ENCODE results near the gene GBP4. TPM values are rescaled to one million over a fixed set of nuclear protein-coding genes. Genes with fewer than 3 reads are reported as not detected.

Gene GBP4
- total RNA-seq, 4 donors from 2014 or later, result 1.00 to 3.8 (median 2.5) TPM; not detected in 1

DNA sequence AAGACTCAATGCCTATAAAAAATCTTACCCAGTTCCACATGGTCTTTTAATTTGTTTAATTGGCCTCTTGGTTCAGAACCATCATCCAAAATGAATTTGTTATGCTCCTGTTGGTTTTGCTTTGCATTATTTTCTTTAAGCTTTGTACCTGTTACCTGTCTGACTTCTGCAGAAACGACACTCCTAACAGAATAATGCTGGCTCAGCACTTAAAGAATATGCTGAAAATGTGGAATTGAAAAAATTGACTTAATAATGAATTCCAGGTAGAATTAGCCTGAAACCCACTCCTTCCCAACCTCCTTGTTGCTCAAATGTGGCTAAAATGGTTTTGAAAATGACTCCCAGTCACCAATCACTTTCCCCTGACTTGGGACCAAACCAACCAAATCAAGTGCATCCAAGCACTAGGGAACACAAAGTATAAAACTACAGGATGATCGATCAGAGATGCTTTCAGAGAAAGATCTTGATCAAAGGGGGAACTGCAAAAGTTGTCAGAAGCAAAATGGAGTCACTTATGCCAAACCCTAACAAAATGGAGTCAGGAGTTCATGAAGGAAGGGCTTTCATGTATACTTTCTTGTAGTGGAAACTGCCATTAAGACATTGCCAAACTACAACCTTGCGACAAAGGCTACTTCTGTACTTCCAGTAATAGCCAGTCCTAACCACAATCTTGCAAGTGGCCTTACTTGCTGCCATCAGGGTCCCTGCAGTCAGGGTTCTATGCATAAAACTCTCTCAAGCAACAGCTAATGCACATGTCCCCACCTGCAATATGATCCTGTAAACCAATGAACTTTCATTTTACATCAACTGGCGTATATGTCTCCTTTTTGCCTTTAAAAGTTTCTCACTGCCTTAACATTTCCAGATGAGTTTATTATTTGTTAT, 28.3 kb downstream of the GBP4 start:
- in situ Hi-C loops (cut with MboI; ENCODE audit: low pct_ligation_motif_present in 1 of 4, low pct_unique_long_range_greater_than_20kb in 1 of 4, low sequenced_read_pairs in 3 of 4), result no loop called here
- Histone ChIP-seq H3K36me3 (no peaks in the 10 kb centered on the region), H3K9me3 (no peaks in the 10 kb centered on the region), H3K4me3 (no peak overlapping the region), H3K27me3 (no peaks in the 10 kb centered on the region), H3K27ac (no peak overlapping the region), H3K4me1 (no peaks in the 10 kb centered on the region)
- intact Hi-C loops (cut with DNase I; ENCODE audit: low total_unique reads), result no loop called here
- TF ChIP-seq POLR2A (IDR thresholded peaks at IDR 0.05) (no peak), EP300 (IDR thresholded peaks at IDR 0.05; ENCODE audit: low read depth) (no peak), POLR2AphosphoS5 (IDR thresholded peaks at IDR 0.05) (no peak)
- TF ChIP-seq, protein P1, sequence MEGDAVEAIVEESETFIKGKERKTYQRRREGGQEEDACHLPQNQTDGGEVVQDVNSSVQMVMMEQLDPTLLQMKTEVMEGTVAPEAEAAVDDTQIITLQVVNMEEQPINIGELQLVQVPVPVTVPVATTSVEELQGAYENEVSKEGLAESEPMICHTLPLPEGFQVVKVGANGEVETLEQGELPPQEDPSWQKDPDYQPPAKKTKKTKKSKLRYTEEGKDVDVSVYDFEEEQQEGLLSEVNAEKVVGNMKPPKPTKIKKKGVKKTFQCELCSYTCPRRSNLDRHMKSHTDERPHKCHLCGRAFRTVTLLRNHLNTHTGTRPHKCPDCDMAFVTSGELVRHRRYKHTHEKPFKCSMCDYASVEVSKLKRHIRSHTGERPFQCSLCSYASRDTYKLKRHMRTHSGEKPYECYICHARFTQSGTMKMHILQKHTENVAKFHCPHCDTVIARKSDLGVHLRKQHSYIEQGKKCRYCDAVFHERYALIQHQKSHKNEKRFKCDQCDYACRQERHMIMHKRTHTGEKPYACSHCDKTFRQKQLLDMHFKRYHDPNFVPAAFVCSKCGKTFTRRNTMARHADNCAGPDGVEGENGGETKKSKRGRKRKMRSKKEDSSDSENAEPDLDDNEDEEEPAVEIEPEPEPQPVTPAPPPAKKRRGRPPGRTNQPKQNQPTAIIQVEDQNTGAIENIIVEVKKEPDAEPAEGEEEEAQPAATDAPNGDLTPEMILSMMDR (IDR thresholded peaks at IDR 0.05), result no peak
- DNase-seq, result no peak
- WGBS, 2 donors (ENCODE audit: low coverage in 1 of 2), result 85 to 95% methylated on average over 3 to 4 of the region's 4 CpGs

DNA sequence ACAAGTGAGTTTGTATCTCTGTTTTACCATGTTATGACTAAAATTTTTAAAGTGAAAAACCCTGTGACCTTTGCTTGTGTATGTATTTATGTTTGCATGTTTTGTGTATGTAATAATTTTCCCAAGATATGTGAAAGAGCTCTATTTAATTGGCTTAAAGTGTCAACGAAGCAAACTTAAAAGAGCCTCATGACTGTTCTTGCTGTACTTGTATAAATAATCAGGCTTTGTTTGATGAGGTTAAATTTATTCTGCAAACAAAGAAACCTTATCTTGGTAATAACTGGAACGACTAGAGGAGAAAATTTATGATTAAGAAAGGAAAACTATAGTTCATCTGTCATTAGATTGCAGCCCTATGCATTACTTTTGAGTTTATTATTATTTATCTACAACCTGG, 29.6 kb downstream of the GBP4 start:
- H3K27ac ChIP-seq, result no peak overlapping the region
- intact Hi-C loops (cut with DNase I; ENCODE audit: low total_unique reads), result no loop called here
- TF ChIP-seq POLR2A (IDR thresholded peaks at IDR 0.05), result no peak
- TF ChIP-seq POLR2AphosphoS5 (IDR thresholded peaks at IDR 0.05), result no peak
- TF ChIP-seq, protein P1 (IDR thresholded peaks at IDR 0.05), result no peak
- TF ChIP-seq EP300 (IDR thresholded peaks at IDR 0.05; ENCODE audit: low read depth), result no peak

DNA sequence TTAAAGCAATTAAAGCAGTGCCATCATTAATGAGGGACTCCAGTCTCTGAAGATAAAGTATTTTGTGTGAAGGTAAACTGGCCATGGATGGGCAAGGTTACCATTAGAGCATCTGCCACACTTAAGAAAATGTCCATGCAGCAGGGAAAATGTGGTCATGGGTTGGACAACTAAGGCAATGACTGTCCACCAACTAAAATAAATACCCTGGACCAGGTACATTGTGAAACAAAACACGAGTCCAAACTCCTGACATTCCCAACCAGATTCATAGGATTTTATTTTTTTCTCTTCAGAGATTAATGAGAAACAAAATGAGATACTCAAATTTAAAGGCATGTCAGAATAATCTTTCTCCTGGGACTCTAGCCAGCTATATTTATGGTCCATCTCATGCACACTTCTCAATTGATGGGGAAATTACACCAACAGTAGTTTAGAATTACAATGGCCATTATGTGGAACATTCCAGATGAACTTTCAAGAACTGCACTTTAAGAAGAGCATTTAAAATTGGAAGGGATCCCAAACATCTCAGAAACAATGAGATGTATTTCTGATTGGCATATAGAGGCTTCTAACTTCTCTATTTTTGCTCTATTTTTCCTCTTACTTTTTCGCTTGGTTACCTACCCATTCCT, 31.0 kb downstream of the GBP4 start:
- Histone ChIP-seq H3K4me1 (no peaks in the 10 kb centered on the region), H3K9me3 (no peaks in the 10 kb centered on the region), H3K4me3 (no peak overlapping the region), H3K27me3 (no peaks in the 10 kb centered on the region), H3K27ac (no peak overlapping the region), H3K36me3 (no peaks in the 10 kb centered on the region)
- in situ Hi-C loops (cut with MboI; ENCODE audit: low pct_ligation_motif_present in 1 of 4, low pct_unique_long_range_greater_than_20kb in 1 of 4, low sequenced_read_pairs in 3 of 4), result no loop called here
- intact Hi-C loops (cut with DNase I; ENCODE audit: low total_unique reads), result no loop called here
- no peak for DNase-seq
- WGBS, 2 donors (ENCODE audit: low coverage in 1 of 2), result 80 to 81% methylated on average over 2 of the region's 2 CpGs
- TF ChIP-seq, protein P1 (IDR thresholded peaks at IDR 0.05), result no peak
- no peak for TF ChIP-seq EP300 (IDR thresholded peaks at IDR 0.05; ENCODE audit: low read depth)
- no peak for TF ChIP-seq POLR2A (IDR thresholded peaks at IDR 0.05)
- no peak for TF ChIP-seq POLR2AphosphoS5 (IDR thresholded peaks at IDR 0.05)

More for the DNA sequence above, 29.6 kb downstream of the GBP4 start:
- no peak for DNase-seq
- no peaks in the 10 kb centered on the region for H3K4me1 ChIP-seq
- no peaks in the 10 kb centered on the region for H3K27me3 ChIP-seq
- H3K4me3 ChIP-seq, result no peak overlapping the region
- H3K9me3 ChIP-seq, result no peaks in the 10 kb centered on the region
- no peaks in the 10 kb centered on the region for H3K36me3 ChIP-seq
- 32 to 33% methylated on average over 2 of the region's 2 CpGs for WGBS, 2 donors (ENCODE audit: low coverage in 1 of 2)
- in situ Hi-C loops (cut with MboI; ENCODE audit: low pct_ligation_motif_present in 1 of 4, low pct_unique_long_range_greater_than_20kb in 1 of 4, low sequenced_read_pairs in 3 of 4), result no loop called here

DNA sequence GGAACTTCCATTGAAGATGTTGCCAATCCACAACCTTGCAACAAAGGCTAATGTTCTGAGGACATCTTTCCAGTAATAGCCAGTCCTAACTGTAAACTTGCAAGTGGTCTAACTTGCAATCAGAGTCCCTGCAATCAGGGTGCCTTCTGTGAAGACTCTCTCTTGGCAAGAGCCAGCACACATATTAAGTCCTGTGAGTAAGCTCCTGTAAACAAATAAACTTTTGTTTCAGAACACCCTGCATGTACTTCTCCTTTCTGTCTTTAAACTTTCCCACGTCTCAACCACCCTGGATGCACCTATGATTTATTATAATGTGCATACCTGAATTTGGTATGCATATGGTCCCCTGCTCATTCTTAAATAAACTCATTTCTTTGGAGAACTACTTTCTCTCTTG, 32.0 kb downstream of the GBP4 start:
- Histone ChIP-seq H3K27me3 (no peaks in the 10 kb centered on the region), H3K4me1 (no peaks in the 10 kb centered on the region), H3K9me3 (no peaks in the 10 kb centered on the region), H3K36me3 (no peaks in the 10 kb centered on the region), H3K4me3 (no peak overlapping the region), H3K27ac (no peak overlapping the region)
- no peak for TF ChIP-seq POLR2AphosphoS5 (IDR thresholded peaks at IDR 0.05)
- TF ChIP-seq POLR2A (IDR thresholded peaks at IDR 0.05), result no peak
- TF ChIP-seq EP300 (IDR thresholded peaks at IDR 0.05; ENCODE audit: low read depth), result no peak
- TF ChIP-seq, protein P1 (IDR thresholded peaks at IDR 0.05), result no peak
- WGBS, 2 donors (ENCODE audit: low coverage in 1 of 2), result 42 to 57% methylated on average over 1 of the region's 1 CpG
- intact Hi-C loops (cut with DNase I; ENCODE audit: low total_unique reads) (no loop called here), in situ Hi-C loops (cut with MboI; ENCODE audit: low pct_ligation_motif_present in 1 of 4, low pct_unique_long_range_greater_than_20kb in 1 of 4, low sequenced_read_pairs in 3 of 4) (no loop called here)
- DNase-seq, result no peak
